EL (cell line): ENCODE results near the gene ARRDC1.

Experiments used
- DNase-seq: peaks from one replicate; pipeline ENCODE4 v3.0.0-alpha.2; 2016

Gene ARRDC1

GRCh38 chr9:137642118-137642601 lies 36.7 kb downstream of the ARRDC1 start:
- no peak for DNase-seq

- DNase-seq = no peak
Measured at GRCh38 chr9:137642892-137643291, 37.4 kb downstream of the ARRDC1 start.

- DNase-seq = no peak
Measured at GRCh38 chr9:137643921-137644320, 38.4 kb downstream of the ARRDC1 start.

- no peak for DNase-seq
Measured at GRCh38 chr9:137645211-137645610, 39.7 kb downstream of the ARRDC1 start.

GRCh38 chr9:137646341-137646740 lies 40.9 kb downstream of the ARRDC1 start:
- no peak for DNase-seq

GRCh38 chr9:137647096-137647714 lies 41.7 kb downstream of the ARRDC1 start:
- no peak for DNase-seq

- peak; percentile 17 for DNase-seq
Measured at GRCh38 chr9:137648396-137648795, 42.9 kb downstream of the ARRDC1 start.

GRCh38 chr9:137649553-137649952 lies 44.1 kb downstream of the ARRDC1 start:
- no peak for DNase-seq

- DNase-seq = no peak
Measured at GRCh38 chr9:137650259-137650658, 44.8 kb downstream of the ARRDC1 start.

- DNase-seq = no peak
Measured at GRCh38 chr9:137650779-137651178, 45.3 kb downstream of the ARRDC1 start.

- DNase-seq = no peak
Measured at GRCh38 chr9:137656416-137656815, 50.9 kb downstream of the ARRDC1 start.

- no peak for DNase-seq
Measured at GRCh38 chr9:137657606-137658005, 52.1 kb downstream of the ARRDC1 start.

GRCh38 chr9:137658781-137659180 lies 53.3 kb downstream of the ARRDC1 start:
- DNase-seq = no peak

GRCh38 chr9:137660144-137660543 lies 54.7 kb downstream of the ARRDC1 start:
- DNase-seq = no peak

GRCh38 chr9:137663584-137663983 lies 58.1 kb downstream of the ARRDC1 start:
- DNase-seq = no peak

- DNase-seq = no peak
Measured at GRCh38 chr9:137664676-137665075, 59.2 kb downstream of the ARRDC1 start.
